ENCODE measurements around the gene SLC9A7.
"Not testable (repeated sequence)": the region's sequence is repeated elsewhere in the genome, so short reads cannot be mapped to it uniquely, and the experiment has no call there.

SLC9A7 gene

GRCh38 chrX:46754586-46755061 lies 4.3 kb downstream of the SLC9A7 start:
- no peak for DNase-seq (ENCODE audit: low spot score)

- no peak for DNase-seq (ENCODE audit: low spot score)
Measured at GRCh38 chrX:46754036-46754435, 4.9 kb downstream of the SLC9A7 start.

- DNase-seq (ENCODE audit: low spot score): no peak
Measured at GRCh38 chrX:46750889-46751288, 8.0 kb downstream of the SLC9A7 start.

GRCh38 chrX:46744009-46744408 lies 14.9 kb downstream of the SLC9A7 start:
- no peak for DNase-seq (ENCODE audit: low spot score)

- no peak for DNase-seq (ENCODE audit: low spot score)
Measured at GRCh38 chrX:46743046-46743445, 15.9 kb downstream of the SLC9A7 start.

- DNase-seq (ENCODE audit: low spot score): no peak
Measured at GRCh38 chrX:46739736-46740135, 19.2 kb downstream of the SLC9A7 start.

GRCh38 chrX:46737462-46737861 lies 21.5 kb downstream of the SLC9A7 start:
- no peak for DNase-seq (ENCODE audit: low spot score)

- no peak for DNase-seq (ENCODE audit: low spot score)
Measured at GRCh38 chrX:46737041-46737440, 21.9 kb downstream of the SLC9A7 start.

- no peak for DNase-seq (ENCODE audit: low spot score)
Measured at GRCh38 chrX:46735622-46736021, 23.3 kb downstream of the SLC9A7 start.

GRCh38 chrX:46733226-46733625 lies 25.7 kb downstream of the SLC9A7 start:
- DNase-seq (ENCODE audit: low spot score): no peak

- DNase-seq (ENCODE audit: low spot score): no peak
Measured at GRCh38 chrX:46730765-46731164, 28.2 kb downstream of the SLC9A7 start.

GRCh38 chrX:46727441-46727840 lies 31.5 kb downstream of the SLC9A7 start:
- DNase-seq (ENCODE audit: low spot score): no peak

- not testable (repeated sequence) for DNase-seq (ENCODE audit: low spot score)
Measured at GRCh38 chrX:46723569-46723927, 35.4 kb downstream of the SLC9A7 start.

- no peak for DNase-seq (ENCODE audit: low spot score)
Measured at GRCh38 chrX:46722742-46723568, 36.0 kb downstream of the SLC9A7 start.

GRCh38 chrX:46716796-46717195 lies 42.1 kb downstream of the SLC9A7 start:
- no peak for DNase-seq (ENCODE audit: low spot score)

- no peak for DNase-seq (ENCODE audit: low spot score)
Measured at GRCh38 chrX:46715997-46716396, 42.9 kb downstream of the SLC9A7 start.

- no peak for DNase-seq (ENCODE audit: low spot score)
Measured at GRCh38 chrX:46715530-46715929, 43.4 kb downstream of the SLC9A7 start.

- DNase-seq (ENCODE audit: low spot score): no peak
Measured at GRCh38 chrX:46713672-46714490, 45.0 kb downstream of the SLC9A7 start.

- no peak for DNase-seq (ENCODE audit: low spot score)
Measured at GRCh38 chrX:46712764-46713163, 46.2 kb downstream of the SLC9A7 start.

- DNase-seq (ENCODE audit: low spot score): no peak
Measured at GRCh38 chrX:46710927-46711623, 47.8 kb downstream of the SLC9A7 start.

- no peak for DNase-seq (ENCODE audit: low spot score)
Measured at GRCh38 chrX:46710425-46710824, 48.5 kb downstream of the SLC9A7 start.

Measured in SK-N-DZ (cell line).